HPDE6-E6E7 (cell line): ENCODE results near the gene GPR141.

Experiments
- DNase-seq: peaks from one replicate; pipeline ENCODE4 v3.0.0; 2011; ENCODE audit warnings: missing footprints; ENCODE audit errors: extremely low spot score

Gene GPR141

GRCh38 chr7:37732253-37732652 is 48.7 kb downstream of the GPR141 start:
- DNase-seq, result no peak

GRCh38 chr7:37732888-37733287 is 49.3 kb downstream of the GPR141 start:
- DNase-seq, result no peak

DNA sequence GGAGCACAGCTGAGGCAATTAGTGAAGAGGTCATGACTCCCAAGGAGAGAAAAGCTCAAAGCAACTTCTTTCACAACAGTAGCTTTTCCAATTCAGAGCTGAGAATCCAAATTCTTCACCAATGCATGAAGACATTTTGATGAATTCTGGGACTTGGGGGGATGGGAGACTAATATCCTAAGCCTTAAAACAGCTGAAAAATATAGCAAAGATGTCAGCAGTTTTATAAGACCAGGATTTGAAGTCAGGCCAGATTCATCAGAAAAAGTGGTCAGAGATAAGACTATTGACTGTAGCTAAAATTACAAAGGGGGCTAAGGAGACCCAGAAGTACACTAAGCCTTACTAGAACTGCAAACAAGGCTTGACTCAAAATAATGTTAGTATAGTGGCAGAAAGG is 51.6 kb downstream of the GPR141 start:
- no peak for DNase-seq

GRCh38 chr7:37738321-37738720 is 54.8 kb downstream of the GPR141 start:
- DNase-seq, result no peak

DNA sequence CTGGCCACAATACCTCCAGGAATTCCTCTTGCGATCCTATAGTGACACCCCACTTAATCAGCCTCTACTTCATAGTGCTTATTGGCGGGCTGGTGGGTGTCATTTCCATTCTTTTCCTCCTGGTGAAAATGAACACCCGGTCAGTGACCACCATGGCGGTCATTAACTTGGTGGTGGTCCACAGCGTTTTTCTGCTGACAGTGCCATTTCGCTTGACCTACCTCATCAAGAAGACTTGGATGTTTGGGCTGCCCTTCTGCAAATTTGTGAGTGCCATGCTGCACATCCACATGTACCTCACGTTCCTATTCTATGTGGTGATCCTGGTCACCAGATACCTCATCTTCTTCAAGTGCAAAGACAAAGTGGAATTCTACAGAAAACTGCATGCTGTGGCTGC is 56.8 kb downstream of the GPR141 start:
- DNase-seq, result no peak

DNA sequence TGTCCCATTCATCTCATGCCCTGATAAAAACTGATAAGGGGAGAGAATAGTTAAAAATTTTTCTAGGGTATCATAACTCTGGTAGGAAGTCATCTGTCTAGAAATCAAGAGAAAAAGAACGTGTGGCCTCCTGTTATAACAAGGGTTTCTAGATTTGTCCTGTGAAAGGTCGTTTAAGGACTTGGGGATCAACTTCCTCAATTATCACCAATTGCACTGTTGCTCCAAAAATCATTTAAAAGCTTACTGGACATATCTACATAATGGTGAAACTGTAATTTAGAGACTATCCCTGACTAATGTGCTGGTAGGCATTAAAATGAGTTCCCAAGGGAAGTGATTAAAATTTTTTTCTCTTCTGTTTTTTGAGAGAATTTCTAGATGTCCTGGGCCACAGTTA is 58.2 kb downstream of the GPR141 start:
- no peak for DNase-seq

GRCh38 chr7:37751096-37751495 is 67.5 kb downstream of the GPR141 start:
- no peak for DNase-seq

- no peak for DNase-seq
These were observed 70.0 kb downstream of the GPR141 start for GRCh38 chr7:37753398-37754050.

GRCh38 chr7:37756797-37757551 is 73.4 kb downstream of the GPR141 start:
- no peak for DNase-seq

- no peak for DNase-seq
These were observed 74.0 kb downstream of the GPR141 start for GRCh38 chr7:37757563-37757962.

DNA sequence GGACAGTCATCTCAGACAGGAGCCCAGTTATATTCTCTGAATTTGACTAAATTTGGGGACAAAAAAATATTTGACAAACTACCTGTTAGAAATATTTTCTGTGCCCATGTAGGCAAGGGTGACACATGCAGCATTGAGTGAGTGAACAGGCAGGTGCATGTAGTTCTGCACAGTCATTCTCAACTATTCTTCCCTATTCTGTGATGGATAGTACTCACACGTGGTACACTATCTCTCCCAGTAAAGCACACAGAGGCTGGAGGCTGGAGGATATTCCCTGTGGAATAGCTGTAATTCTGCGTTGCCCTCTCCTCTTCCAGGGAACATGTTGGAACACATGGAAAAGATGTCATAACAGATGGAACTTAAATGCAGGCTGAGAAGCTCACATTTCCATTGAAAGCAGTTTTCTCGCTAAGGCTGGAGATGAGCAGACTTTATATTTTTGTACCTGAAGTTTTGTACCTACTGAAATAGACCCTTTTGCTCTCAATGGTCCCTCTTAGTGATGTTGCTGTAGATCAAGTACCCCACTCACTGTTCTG is 75.0 kb downstream of the GPR141 start:
- DNase-seq, result no peak

DNA sequence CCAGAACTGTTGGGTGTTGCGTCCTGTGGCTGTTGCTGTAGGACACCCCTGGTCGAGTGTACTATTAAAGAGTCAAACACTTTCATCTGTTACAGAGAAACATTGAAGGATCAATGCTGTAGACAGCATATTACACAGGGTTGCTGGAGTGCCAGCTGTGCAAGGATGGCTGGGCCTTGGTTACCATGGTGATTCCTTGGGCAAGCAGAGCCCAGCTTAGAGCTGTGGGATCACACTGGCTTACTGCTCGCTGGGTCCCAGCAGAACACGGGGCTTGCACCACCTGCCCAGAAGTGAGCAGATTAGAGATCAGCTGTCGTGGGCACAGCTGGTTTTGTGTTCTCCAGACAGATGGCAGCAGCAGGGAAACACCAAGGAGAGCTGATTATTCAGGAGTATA is 76.0 kb downstream of the GPR141 start:
- no peak for DNase-seq

- no peak for DNase-seq
These were observed 81.9 kb downstream of the GPR141 start for GRCh38 chr7:37765421-37765829.

DNA sequence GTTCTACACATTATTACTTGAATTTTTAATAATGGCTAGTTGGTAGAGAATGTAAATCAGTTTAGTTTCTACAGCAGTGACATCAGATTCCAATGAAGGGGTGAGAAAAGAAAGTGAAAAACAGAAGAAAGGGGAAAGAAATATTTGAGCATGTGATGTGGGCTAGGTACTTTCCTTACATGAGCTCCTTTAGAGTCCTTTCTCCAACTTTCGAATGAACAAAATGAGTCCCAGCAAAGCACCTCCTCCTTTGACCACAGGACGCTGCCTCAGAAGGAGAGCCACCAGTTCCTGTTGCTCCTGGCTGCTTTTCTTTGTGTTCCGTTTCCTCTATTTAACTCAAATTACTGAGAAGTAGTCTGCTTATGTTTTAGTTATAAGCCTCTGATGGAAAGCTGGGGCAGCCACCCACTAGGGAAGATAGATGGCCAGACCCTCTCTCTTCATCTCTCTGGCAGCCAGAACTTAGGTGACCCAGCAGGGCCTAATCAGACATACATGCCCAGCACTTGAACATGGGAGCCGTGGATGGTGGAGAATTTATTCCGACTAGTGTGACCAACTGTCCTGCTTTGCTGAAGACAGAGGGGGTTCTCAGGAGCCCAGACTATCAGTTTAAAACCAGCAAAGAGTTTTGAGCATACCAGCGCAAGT is 82.4 kb downstream of the GPR141 start:
- no peak for DNase-seq

DNA sequence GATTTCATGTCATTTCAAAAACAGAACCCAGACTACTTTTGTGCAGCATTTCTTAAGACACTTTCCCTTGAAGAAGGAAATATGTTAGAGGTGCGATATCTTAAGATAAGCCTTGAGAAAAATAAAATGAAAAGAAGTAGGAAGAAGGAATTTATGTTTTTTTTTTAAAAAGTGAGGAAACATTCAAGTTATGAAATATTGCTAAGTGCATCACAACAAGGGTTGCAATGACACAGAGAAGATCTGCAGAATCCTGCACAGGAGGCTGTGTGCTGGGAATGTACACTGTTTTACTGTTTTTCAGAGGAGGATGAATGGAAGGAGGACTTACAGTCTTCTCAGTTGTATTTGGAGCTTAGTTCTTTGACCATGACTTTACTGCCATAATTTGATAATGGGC is 85.0 kb downstream of the GPR141 start:
- DNase-seq, result no peak

GRCh38 chr7:37769291-37769690 is 85.7 kb downstream of the GPR141 start:
- no peak for DNase-seq

DNA sequence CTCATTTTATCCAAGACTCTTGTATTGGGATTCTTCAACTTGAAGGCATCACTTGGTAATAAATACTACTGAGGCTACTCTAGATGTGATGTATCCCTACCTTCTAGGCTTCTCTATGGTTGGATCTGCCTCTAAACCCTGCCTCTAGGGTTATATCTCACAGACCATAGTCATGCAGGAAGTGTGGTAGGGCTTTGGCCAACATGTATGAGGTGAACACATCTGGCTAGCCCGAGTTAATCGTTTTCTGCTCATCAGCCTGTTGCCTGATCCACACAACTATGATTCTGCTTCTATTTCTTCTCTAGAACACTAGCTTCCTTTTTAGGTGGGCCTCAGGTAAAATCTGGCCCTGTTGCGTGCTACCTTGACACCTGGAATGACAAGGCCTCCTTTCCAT is 86.2 kb downstream of the GPR141 start:
- no peak for DNase-seq

- no peak for DNase-seq
These were observed 87.3 kb downstream of the GPR141 start for GRCh38 chr7:37770838-37771237.

- no peak for DNase-seq
These were observed 87.8 kb downstream of the GPR141 start for GRCh38 chr7:37771342-37771741.

DNA sequence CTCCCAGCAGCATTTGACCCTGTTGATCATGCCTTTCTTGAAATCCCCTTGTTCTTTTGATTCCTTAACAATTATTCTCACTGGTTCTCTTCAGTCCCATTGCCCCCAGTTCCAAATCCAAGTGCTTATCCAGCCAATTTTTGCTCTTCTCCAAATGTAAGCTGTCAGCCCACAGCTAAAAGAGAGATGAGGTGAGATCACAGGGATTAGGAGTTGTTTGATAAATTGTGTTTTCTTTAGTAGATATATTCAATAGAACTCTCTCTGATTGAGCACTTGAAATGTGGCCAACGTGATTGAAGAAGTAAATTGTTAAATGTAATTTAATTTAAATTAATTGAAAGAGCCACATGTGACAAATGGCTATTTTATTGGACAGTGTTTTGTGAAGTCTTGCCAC is 88.2 kb downstream of the GPR141 start:
- no peak for DNase-seq

- no peak for DNase-seq
These were observed 92.4 kb downstream of the GPR141 start for GRCh38 chr7:37775921-37776320.

- DNase-seq, result no peak
These were observed 97.6 kb downstream of the GPR141 start for GRCh38 chr7:37781156-37781555.

DNA sequence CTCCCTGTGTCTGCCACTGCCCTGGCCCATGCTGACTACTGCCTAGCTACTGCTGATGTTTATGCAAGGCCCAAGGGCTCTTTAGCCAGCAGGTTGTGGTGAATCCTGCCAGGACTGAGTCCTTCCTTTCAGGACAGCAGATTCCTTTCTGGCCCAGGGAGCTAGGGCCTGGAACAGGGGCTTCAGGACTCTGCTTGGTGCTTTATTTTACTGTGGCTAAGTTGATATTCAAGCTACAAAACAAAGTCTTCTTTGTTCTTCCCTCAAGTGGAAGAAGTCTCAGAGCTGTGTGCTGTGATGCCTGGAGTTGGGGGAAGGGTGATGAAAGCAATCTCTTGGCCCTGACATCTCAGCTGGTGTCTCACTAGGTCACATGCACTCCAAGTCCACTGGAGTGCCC is 98.6 kb downstream of the GPR141 start:
- no peak for DNase-seq
